NCI-H1092 (cell line): Measurements from ENCODE around the gene SDHAF4.
"Not testable (repeated sequence)": the region's sequence is repeated elsewhere in the genome, so short reads cannot be mapped to it uniquely, and the experiment has no call there.

ENCODE experiments used
- DNase-seq: peaks from one replicate; lab custom pipeline; 2025; lab: John Stamatoyannopoulos, UW

The SDHAF4 gene

GRCh38 chr6:70566751-70567382 is at the start of gene SDHAF4:
Gene SDHAF4, plus strand, starts transcription at chr6:70566930. Its CDS starts 11 bp downstream, at chr6:70566941.
- peak; percentile 78 for DNase-seq

DNA sequence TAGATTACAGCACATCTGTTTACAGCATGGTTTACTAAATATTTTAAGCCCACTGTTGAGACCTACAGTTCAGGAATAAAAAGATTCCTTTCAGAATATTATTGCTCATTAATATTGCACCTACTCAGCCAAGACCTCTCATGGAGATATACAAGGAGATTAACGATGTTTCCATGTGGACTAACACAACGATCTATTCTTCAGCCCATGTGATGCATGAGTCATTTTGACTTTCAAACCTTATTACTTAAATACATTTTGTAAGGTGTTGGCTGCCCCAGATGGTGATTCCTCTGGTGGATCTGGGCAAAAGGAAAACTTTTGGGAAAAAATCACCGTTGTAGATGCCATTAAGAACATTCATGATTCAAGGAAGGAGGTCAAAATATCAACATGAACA is 48.0 kb upstream of the SDHAF4 start:
- DNase-seq, result no peak

- no peak for DNase-seq
Measured at GRCh38 chr6:70520575-70520974, 46.2 kb upstream of the SDHAF4 start.

- no peak for DNase-seq
Measured at GRCh38 chr6:70524721-70525286, 41.9 kb upstream of the SDHAF4 start.

- DNase-seq, result no peak
Measured at GRCh38 chr6:70527071-70527737, 39.5 kb upstream of the SDHAF4 start.

DNA sequence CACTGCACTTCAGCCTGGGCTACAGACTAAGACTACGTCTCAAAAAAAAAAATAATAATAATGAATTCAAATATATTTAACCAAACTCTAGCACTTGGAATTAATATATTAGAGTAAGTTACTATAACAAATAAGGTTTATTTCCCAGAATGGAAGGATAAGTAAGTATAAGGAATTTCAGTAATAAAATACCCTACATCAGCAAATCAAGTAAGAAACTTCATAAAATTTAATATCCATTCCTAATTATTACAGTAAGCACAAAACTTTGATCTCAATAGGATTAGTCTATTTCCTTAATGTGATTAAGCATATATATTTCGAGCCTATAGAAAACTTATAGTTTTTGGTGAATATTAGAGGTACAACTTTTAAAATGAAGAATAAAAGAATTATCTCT is 36.7 kb upstream of the SDHAF4 start:
- DNase-seq, result no peak

DNA sequence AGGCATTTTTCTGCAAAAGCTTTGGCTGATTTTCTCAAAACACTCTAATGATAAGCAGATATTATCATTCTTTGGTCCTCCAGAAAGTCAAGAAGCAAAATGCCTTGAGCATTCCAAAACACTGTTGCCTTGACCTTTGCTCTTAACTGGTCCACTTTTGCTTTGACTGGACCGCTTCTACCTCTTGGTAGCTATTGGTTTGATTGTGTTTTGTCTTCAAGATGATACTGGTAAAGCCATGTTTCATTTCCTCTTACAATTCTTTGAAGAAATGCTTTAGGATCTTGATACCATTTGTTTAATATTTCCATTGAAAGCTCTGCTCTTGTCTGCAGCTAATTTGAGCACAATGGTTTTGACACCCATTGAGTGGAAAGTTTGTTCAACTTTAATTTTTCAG is 35.6 kb upstream of the SDHAF4 start:
- no peak for DNase-seq

- DNase-seq, result no peak
Measured at GRCh38 chr6:70537266-70537665, 29.5 kb upstream of the SDHAF4 start.

- DNase-seq, result no peak
Measured at GRCh38 chr6:70538376-70538775, 28.4 kb upstream of the SDHAF4 start.

DNA sequence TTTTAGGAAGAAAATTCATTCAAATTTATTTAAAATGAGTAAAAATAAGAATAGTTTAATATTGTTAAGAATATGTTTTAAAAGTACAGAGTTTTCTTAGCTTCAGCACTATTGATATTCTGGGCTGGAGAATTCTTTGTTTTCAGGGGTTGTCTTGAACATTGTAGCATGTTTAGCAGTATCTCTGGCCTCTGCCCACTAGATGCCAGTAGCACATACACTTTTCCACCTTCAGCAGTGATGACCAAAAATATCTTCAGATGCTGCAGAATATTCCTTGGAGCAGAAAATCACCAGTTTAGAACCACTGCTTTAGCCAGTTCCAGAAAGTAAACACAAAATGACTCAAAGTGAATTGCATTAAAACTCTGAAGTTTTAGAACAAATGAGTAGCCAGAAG is 19.4 kb upstream of the SDHAF4 start:
- no peak for DNase-seq

- DNase-seq, result no peak
Measured at GRCh38 chr6:70547905-70548304, 18.8 kb upstream of the SDHAF4 start.

GRCh38 chr6:70549327-70549726 is 17.4 kb upstream of the SDHAF4 start:
- DNase-seq, result no peak

- DNase-seq, result no peak
Measured at GRCh38 chr6:70551566-70551965, 15.2 kb upstream of the SDHAF4 start.

DNA sequence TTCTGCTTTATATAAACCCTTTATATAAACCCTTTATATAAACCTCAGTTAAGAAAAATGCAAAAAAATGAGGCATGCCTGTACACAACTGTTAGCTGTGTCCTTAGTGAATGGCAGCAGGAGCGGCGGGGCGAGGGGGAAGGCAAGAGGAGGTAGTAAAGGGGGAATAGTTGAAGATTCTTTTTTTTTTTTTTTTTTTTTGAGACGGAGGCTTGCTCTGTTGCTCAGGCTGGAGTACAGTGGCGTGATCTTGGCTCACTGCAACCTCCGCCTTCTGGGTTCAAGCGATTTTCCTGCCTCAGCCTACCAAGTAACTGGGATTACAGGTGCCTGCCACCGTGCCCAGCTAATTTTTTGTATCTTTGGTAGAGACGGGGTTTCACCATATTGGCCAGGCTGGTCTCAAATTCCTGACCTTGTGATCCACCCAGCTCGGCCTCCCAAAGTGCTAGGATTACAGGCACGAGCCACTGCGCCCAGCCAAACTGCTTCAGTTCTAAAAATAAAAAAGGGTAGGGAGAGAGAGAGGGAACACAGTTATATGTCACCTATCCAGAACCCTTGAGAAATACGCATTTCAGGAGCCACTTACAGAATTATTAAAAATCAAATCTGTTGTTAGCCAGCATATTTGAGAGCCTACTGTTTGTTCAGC is 14.3 kb upstream of the SDHAF4 start:
- not testable (repeated sequence) for DNase-seq

DNA sequence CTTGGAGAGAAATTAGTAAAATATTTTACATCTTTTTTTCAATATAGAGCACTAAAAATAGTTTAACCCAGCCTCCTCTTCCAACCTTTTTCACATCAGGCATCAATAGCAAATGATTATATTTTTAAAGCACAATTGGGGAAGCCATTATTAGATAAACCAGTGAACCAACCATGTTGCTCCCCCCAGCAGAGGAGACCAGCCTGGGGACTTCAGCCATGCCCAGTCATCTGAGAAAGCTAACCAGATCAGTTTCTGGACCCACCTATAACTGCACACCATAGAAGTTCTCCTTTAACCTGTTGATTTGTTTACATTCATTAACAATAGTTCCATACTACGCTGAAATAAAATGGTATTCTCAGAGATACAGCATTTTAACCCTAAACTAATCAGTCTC is 13.8 kb upstream of the SDHAF4 start:
- DNase-seq, result no peak

GRCh38 chr6:70557998-70558397 is 8.7 kb upstream of the SDHAF4 start:
- DNase-seq, result no peak

GRCh38 chr6:70562401-70562800 is 4.3 kb upstream of the SDHAF4 start:
- not testable (repeated sequence) for DNase-seq

DNA sequence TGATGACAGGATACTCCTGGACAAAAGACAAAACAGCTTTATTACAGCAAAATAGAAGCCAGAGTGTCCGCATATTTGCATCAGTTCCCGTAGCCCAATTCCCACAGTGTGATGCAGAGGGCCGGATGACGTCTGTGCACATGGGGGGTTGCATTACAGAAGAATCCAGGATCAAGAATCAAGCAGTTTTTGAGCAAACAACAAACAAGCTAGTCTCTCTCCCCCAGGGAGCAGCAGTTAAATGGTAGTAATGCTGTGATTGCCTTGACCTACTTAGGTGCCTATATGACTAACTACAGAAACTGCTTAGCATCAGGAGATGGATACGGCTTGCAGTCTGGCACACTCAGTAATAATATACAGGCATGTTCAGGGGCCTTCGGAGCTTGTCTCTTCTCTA is 3.2 kb upstream of the SDHAF4 start:
- DNase-seq, result no peak

- DNase-seq, result no peak
Measured at GRCh38 chr6:70574643-70575042, 7.9 kb downstream of the SDHAF4 start.

GRCh38 chr6:70575899-70576495 is 9.3 kb downstream of the SDHAF4 start:
- no peak for DNase-seq

DNA sequence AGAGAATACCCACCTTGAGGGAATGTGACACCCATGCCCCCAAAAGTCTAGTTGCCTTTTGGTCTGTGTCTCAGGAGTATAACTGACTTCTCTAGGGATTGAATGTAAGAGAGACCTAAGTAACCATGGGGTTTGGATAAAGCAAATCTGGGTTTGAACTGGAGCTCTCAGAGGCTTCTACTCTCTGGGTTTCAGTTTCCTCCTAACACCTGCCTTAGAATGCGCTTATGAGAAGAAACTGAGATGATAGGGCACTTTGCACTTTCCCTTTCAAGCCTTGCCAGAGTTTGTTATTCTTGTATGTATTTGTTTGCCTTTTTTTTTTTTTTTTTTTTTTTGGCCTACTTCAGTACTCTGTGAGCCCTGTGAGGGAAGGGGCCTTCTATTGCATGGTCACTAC is 19.4 kb downstream of the SDHAF4 start:
- no peak for DNase-seq

DNA sequence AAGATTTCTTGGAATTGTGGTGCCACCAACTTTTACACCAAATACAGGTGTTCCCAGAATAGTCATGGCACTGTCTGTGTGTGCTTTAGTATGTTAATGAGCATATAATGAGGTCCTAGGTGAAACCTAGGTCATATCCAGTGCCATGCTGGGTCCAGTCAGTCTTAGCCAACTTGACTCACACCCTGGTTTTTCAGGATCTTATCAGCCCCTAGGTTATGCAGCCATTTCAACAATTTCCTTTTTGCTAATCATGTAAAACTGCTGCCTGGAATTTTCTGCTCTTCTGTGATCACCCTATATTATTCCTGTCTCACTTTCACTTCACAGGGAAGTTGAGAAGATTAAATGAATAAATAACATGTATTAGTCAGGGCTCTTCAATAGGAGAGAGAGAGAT is 23.7 kb downstream of the SDHAF4 start:
- no peak for DNase-seq
